Measurements from ENCODE around the gene GALNT1. TPM values are rescaled to one million over a fixed set of nuclear protein-coding genes. Genes with fewer than 3 reads are reported as not detected.
A peak's percentile ranks its signal among the peaks of the same experiment; 100 is the strongest.

Gene GALNT1
- total and polyA plus RNA-seq, 9 of the 15 experiments (the other 6 are each of a cell fraction or from before 2014, with no cell fraction given): 14.4 to 54.1 (median 36.6) TPM

DNA sequence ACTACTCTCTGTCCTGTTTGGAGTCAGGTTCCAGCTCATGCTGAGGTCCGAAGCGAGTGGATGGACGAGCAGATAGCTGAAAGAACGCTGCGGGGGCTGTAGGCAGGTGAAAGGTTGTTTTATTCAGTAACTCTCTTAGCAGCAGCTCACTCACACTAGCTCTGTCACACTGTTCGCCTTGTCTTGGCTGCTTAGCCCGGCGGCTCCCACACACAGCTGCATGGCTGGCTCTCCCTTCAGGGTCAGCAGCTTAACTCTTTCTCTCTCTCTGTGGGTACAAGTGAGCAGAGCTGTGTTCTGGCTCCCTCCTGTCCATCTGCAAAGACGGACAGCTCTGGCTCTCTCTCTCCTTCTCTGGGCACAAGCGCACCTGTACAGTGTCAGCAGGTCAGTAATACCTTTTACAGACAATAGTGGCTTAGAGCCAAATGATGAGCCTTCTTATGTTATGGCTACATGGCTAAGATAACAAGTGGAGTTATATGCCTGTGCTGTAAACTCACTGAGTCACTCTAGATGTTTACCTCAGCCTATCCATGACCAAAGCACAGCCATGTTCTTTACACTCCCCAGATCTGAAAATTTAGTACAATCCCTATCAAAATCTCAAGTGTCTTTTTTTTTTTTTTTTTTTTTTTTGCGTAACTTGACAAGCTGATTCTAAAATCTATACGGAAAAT, 149.3 kb downstream of the GALNT1 start (continued):
- TF ChIP-seq SETDB1 (IDR thresholded peaks at IDR 0.05; ENCODE audit: low read length) (no peak), JUND (IDR thresholded peaks at IDR 0.05; ENCODE audit: borderline replicate concordance, low read depth, low read length) (no peak), JUND (tag; IDR thresholded peaks at IDR 0.05; ENCODE audit: borderline replicate concordance, low read depth, low read length) (peak; percentile 75; the same call in 2 of the 3 replicates), RBBP5 (IDR thresholded peaks at IDR 0.05; ENCODE audit: borderline replicate concordance, insufficient read depth, low read length, poor library complexity, severe bottlenecking) (peak; percentile 67), NEUROD1 (IDR thresholded peaks at IDR 0.05; ENCODE audit: borderline replicate concordance, low read depth, low read length, partially characterized antibody) (no peak), OTX1 (CRISPR knock-in tag; IDR thresholded peaks at IDR 0.05) (no peak), ARID1B (IDR thresholded peaks at IDR 0.05) (peak; percentile 26; the same call in 1 of the 2 replicates), TAF7 (tag; IDR thresholded peaks at IDR 0.05) (peak; percentile 44; the same call in 1 of the 2 replicates), FOXK2 (conservative IDR thresholded peaks at IDR 0.05 in 1 of 2, IDR thresholded peaks at IDR 0.05 in 1 of 2; ENCODE audit: low read depth in 2 of 2) (0 out of 4 replicates have a peak, but pooled peaks have one; percentile 9 to 39)
- TF ChIP-seq, protein P1, sequence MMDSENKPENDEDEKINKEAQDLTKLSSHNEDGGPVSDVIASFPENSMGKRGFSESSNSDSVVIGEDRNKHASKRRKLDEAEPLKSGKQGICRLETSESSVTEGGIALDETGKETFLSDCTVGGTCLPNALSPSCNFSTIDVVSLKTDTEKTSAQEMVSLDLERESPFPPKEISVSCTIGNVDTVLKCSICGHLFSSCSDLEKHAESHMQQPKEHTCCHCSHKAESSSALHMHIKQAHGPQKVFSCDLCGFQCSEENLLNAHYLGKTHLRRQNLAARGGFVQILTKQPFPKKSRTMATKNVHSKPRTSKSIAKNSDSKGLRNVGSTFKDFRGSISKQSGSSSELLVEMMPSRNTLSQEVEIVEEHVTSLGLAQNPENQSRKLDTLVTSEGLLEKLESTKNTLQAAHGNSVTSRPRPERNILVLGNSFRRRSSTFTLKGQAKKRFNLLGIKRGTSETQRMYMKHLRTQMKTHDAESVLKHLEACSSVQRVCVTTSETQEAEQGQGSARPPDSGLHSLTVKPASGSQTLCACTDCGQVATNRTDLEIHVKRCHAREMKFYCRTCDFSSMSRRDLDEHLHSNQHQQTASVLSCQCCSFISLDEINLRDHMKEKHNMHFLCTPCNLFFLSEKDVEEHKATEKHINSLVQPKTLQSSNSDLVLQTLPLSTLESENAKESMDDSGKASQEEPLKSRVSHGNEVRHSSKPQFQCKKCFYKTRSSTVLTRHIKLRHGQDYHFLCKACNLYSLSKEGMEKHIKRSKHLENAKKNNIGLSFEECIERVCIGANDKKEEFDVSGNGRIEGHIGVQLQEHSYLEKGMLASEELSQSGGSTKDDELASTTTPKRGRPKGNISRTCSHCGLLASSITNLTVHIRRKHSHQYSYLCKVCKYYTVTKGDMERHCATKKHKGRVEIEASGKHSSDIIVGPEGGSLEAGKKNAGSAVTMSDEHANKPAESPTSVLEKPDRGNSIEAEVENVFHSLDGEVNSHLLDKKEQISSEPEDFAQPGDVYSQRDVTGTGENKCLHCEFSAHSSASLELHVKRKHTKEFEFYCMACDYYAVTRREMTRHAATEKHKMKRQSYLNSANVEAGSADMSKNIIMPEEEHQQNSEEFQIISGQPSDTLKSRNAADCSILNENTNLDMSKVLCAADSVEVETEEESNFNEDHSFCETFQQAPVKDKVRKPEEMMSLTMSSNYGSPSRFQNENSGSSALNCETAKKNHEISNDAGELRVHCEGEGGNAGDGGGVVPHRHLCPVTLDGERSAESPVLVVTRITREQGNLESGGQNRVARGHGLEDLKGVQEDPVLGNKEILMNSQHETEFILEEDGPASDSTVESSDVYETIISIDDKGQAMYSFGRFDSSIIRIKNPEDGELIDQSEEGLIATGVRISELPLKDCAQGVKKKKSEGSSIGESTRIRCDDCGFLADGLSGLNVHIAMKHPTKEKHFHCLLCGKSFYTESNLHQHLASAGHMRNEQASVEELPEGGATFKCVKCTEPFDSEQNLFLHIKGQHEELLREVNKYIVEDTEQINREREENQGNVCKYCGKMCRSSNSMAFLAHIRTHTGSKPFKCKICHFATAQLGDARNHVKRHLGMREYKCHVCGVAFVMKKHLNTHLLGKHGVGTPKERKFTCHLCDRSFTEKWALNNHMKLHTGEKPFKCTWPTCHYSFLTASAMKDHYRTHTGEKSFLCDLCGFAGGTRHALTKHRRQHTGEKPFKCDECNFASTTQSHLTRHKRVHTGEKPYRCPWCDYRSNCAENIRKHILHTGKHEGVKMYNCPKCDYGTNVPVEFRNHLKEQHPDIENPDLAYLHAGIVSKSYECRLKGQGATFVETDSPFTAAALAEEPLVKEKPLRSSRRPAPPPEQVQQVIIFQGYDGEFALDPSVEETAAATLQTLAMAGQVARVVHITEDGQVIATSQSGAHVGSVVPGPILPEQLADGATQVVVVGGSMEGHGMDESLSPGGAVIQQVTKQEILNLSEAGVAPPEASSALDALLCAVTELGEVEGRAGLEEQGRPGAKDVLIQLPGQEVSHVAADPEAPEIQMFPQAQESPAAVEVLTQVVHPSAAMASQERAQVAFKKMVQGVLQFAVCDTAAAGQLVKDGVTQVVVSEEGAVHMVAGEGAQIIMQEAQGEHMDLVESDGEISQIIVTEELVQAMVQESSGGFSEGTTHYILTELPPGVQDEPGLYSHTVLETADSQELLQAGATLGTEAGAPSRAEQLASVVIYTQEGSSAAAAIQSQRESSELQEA (IDR thresholded peaks at IDR 0.05; ENCODE audit: low read depth): no peak
- TF ChIP-seq, protein P2, sequence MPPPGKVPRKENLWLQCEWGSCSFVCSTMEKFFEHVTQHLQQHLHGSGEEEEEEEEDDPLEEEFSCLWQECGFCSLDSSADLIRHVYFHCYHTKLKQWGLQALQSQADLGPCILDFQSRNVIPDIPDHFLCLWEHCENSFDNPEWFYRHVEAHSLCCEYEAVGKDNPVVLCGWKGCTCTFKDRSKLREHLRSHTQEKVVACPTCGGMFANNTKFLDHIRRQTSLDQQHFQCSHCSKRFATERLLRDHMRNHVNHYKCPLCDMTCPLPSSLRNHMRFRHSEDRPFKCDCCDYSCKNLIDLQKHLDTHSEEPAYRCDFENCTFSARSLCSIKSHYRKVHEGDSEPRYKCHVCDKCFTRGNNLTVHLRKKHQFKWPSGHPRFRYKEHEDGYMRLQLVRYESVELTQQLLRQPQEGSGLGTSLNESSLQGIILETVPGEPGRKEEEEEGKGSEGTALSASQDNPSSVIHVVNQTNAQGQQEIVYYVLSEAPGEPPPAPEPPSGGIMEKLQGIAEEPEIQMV (tag; conservative IDR thresholded peaks at IDR 0.05; ENCODE audit: low read depth): peak; percentile 42; the same call in 1 of the 2 replicates
- TF ChIP-seq, protein P3, sequence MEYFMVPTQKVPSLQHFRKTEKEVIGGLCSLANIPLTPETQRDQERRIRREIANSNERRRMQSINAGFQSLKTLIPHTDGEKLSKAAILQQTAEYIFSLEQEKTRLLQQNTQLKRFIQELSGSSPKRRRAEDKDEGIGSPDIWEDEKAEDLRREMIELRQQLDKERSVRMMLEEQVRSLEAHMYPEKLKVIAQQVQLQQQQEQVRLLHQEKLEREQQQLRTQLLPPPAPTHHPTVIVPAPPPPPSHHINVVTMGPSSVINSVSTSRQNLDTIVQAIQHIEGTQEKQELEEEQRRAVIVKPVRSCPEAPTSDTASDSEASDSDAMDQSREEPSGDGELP (CRISPR knock-in tag; IDR thresholded peaks at IDR 0.05; ENCODE audit: borderline replicate concordance): peak; percentile 76; the same call in 1 of the 2 replicates
- TF ChIP-seq, protein P4, sequence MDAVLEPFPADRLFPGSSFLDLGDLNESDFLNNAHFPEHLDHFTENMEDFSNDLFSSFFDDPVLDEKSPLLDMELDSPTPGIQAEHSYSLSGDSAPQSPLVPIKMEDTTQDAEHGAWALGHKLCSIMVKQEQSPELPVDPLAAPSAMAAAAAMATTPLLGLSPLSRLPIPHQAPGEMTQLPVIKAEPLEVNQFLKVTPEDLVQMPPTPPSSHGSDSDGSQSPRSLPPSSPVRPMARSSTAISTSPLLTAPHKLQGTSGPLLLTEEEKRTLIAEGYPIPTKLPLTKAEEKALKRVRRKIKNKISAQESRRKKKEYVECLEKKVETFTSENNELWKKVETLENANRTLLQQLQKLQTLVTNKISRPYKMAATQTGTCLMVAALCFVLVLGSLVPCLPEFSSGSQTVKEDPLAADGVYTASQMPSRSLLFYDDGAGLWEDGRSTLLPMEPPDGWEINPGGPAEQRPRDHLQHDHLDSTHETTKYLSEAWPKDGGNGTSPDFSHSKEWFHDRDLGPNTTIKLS (IDR thresholded peaks at IDR 0.05; ENCODE audit: borderline replicate concordance, low read depth): no peak

Data from K562 (cell line).